GM12873 (cell line): Measurements from ENCODE around the gene POMT2.

Experiments
- TF ChIP-seq, protein P1 (sequence below): IDR thresholded peaks from 2 replicates; pipeline ENCODE4 v1.5.1; 2012; ENCODE audit warnings: low read depth, mild to moderate bottlenecking, moderate library complexity, low read length, control low read depth; ENCODE audit not compliant: insufficient read depth; ENCODE audit errors: missing control alignments

Gene POMT2

DNA sequence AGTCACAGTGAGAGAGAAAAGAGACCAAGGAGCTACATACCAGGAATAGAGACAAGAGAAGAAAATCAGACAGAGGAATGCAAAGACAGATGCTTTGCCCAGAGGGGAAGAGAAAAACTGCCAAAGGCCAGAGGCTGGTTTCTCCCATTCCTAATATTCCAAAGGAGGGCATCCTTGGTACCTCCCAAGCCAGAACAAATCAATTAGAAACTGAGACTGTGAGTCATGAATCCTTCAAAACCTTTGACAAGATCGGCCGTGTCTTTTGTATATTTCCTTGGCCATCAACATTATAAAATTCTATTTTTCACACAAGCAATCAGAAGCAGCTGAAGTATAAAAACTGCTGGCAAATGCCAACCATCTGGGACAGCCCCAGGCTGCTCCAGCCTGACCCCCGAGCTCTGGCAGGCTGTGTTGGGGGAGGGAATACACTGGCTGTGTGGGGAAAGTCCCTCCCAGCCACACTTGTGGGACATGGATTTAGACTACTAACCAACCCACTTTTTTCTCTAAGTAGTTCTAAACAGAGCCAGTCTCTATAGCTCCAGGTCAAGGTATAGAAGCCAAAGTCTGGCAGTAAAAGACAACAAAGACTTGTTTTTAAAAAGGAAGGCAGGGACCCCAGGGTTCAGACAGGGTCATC lies 13.7 kb downstream of the POMT2 start:
- TF ChIP-seq, protein P1, sequence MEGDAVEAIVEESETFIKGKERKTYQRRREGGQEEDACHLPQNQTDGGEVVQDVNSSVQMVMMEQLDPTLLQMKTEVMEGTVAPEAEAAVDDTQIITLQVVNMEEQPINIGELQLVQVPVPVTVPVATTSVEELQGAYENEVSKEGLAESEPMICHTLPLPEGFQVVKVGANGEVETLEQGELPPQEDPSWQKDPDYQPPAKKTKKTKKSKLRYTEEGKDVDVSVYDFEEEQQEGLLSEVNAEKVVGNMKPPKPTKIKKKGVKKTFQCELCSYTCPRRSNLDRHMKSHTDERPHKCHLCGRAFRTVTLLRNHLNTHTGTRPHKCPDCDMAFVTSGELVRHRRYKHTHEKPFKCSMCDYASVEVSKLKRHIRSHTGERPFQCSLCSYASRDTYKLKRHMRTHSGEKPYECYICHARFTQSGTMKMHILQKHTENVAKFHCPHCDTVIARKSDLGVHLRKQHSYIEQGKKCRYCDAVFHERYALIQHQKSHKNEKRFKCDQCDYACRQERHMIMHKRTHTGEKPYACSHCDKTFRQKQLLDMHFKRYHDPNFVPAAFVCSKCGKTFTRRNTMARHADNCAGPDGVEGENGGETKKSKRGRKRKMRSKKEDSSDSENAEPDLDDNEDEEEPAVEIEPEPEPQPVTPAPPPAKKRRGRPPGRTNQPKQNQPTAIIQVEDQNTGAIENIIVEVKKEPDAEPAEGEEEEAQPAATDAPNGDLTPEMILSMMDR = no peak

DNA sequence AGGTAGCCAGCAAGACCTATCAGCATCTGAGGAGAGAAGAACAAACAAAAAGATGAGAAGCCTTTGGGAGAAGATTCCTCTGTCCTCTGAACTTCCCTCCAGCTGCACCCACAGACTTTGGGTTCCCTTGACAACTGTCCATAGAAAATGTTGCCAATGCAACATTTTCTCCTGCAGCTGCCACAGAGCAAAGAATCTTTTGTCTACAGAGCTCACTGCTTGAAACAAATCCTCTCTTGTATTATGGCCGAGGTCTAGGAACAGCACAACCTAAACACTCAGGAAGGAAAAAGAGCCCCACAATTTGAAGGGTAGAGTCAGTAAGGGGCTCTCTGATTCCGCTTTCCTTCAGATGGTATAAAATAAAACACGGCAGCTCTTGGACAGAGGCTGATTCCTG lies 14.3 kb downstream of the POMT2 start:
- TF ChIP-seq, protein P1 = no peak

DNA sequence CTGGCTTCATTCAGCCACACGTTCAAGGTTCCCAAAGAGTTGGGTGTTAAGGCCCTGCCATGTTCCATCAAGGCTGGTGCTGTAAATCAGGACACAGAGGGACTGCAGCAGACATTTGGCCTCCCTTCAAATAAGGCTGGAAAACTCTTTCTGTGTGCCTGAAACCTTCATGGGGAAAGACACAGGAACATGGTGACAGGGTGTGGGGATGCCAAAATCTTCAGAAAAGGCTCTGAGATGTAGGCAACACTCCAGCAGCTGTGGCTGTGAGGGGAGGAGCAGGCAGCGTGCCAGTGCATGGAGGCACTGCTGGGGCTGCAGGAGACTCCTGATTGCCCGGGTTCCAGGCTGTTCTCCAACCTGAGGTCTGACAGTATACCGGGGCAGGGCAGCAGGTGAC lies 15.0 kb downstream of the POMT2 start:
- TF ChIP-seq, protein P1 = no peak

DNA sequence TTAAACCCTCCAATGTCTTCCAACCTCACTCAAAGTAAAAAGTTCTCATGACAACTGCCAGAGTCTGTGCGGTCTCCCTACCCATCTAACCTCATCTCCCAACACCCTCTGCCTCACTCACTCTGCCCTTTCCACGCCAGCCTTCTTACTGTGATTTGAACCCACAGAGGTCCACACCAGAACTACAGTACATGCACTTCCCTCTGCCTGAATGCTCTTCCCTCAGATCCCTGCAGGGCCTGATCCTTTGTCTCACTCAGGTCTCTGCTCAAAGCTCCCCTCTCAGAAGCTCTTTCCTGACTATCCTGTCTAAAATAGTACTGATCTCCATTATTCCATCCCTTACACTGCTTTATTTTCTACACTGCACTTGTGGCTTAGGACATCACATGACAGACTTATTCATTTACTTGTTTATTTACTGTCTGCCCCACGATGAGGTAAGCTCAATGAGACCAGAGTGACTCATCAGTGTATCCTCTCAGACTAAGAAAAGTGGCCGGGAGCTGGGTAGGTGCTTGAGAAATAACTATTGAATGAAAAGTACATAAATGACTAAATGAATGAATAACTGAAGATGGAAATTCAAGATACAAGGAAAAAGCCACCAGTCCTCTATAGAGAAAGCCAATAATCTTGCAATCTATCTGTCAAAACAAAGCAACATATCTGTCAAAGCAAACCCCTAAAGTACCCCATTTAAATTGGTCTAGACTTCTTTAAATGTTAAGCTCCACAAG lies 17.1 kb downstream of the POMT2 start:
- TF ChIP-seq, protein P1 = no peak

DNA sequence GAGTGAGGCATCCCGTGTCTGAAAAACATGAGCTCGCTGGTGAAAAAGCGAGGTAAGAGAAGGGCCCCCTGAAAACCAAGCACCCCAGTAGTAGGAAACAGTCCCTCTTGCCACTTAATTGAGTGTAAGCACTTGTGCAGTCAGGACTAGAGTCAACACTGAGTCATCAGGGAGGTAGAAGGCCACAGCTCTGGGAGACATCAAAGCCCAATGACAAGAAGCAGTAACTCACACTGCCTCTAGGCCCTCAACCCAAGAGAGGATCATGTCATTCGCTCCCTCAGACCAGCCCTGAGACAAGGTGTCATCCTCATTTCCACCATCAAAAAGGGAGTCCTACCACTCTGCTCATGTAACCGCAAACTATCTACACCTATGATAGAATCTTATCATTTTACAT lies 17.8 kb downstream of the POMT2 start:
- TF ChIP-seq, protein P1 = no peak

DNA sequence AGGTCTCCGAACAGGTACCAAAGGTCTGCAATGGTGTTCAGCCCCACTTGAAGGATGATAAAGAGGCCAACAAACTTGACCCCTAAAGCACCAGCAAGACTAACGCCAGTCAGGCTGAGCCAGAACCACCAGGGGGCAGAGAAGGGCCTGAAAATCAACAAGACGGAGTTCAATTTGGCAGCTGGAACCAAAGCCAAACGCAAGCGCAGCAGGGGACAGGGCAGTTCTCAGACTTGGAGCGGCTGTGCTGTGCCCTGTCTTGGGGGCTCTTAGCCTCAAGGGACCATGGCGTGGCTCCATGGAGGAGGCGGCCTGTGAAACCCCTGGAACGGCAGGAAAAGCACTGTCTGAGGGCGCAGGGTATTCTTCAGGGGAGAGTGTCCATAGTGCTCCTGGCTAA lies 19.6 kb downstream of the POMT2 start:
- TF ChIP-seq, protein P1 = peak; percentile 85

DNA sequence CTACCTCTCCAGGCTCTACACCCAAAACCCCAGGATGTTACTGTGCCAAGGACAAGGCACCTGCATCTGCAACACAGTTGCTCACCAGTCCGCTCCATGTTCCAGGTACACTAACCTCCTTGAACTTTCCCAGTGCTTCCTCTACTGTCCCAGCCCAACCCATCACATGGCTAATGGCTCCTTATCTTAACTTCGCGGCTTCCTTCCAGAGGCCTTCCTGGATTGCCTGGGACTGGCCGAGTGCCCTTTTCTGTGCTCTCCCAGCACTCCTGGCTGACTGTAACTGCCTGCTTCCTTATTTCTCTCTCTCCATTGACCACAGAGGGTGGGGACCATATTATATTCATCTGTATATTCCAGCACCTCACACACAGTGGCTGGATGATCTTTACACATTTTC lies 20.9 kb downstream of the POMT2 start:
- TF ChIP-seq, protein P1 = no peak
